Neural crest cell (in vitro differentiated cells): ENCODE data around the gene ATIC. TPM values are rescaled to one million over a fixed set of nuclear protein-coding genes. Genes with fewer than 3 reads are reported as not detected.

Source experiments
- DNase-seq: peaks from one replicate; pipeline ENCODE4 v3.0.0; 2021; ENCODE audit warnings: low read depth, mixed read lengths, low spot score
- H3K27ac Mint-ChIP-seq: one replicate; pipeline ENCODE4 v1.8.0; 2021; ENCODE audit warnings: mild to moderate bottlenecking, mixed read lengths; ENCODE audit not compliant: unreplicated experiment
- H3K27me3 Mint-ChIP-seq: 2 replicates; pipeline ENCODE4 v1.8.0; 2021; ENCODE audit warnings: low read depth, mild to moderate bottlenecking, mixed read lengths
- H3K36me3 Mint-ChIP-seq: 2 replicates; pipeline ENCODE4 v1.8.0; 2021; ENCODE audit warnings: low read depth, mild to moderate bottlenecking, mixed read lengths
- H3K4me1 Mint-ChIP-seq: 2 replicates; pipeline ENCODE4 v1.8.0; 2021; ENCODE audit warnings: mixed read lengths
- H3K4me3 Mint-ChIP-seq: one replicate; pipeline ENCODE4 v1.8.0; 2021; ENCODE audit warnings: mild to moderate bottlenecking, mixed read lengths
- H3K9me3 Mint-ChIP-seq: 2 replicates; pipeline ENCODE4 v1.8.0; 2021; ENCODE audit warnings: mixed read lengths
- CTCF ChIP-seq: fragments of 200-600 bp; sonication (generic); conservative IDR thresholded peaks from 2 replicates; pipeline ENCODE4 v1.5.0; 2021; ENCODE audit warnings: antibody characterized with exemption, mild to moderate bottlenecking
- total RNA-seq: library from RNA; stranded (reverse); gene quantifications from 2 replicates; pipeline ENCODE4 v1.2.1, GENCODE V29; 2021

The ATIC gene
- total RNA-seq, 1 donor from 2014 or later, result 206 TPM

- DNase-seq, result no peak
- Mint-ChIP-seq H3K36me3 (peaks cover 35% of the 10 kb centered on the region), H3K4me3 (no peak overlapping the region), H3K4me1 (peaks cover 36% of the 10 kb centered on the region), H3K27me3 (no peaks in the 10 kb centered on the region), H3K9me3 (no peaks in the 10 kb centered on the region), H3K27ac (no peak overlapping the region)
- TF ChIP-seq CTCF, result no peak
Observed at GRCh38 chr2:215315301-215315700, 3.4 kb downstream of the ATIC start.

GRCh38 chr2:215316336-215316735 is 4.5 kb downstream of the ATIC start:
- peaks cover 42% of the 10 kb centered on the region for H3K36me3 Mint-ChIP-seq
- H3K9me3 Mint-ChIP-seq, result no peaks in the 10 kb centered on the region
- peaks cover 36% of the 10 kb centered on the region for H3K4me1 Mint-ChIP-seq
- H3K27me3 Mint-ChIP-seq, result no peaks in the 10 kb centered on the region
- peak overlapping the region; percentile 62 for H3K4me3 Mint-ChIP-seq
- DNase-seq, result no peak
- H3K27ac Mint-ChIP-seq, result no peak overlapping the region
- TF ChIP-seq CTCF, result no peak

GRCh38 chr2:215319500-215319899 is 7.6 kb downstream of the ATIC start:
- peaks cover 20% of the 10 kb centered on the region for H3K4me1 Mint-ChIP-seq
- no peak overlapping the region for H3K27ac Mint-ChIP-seq
- H3K27me3 Mint-ChIP-seq, result no peaks in the 10 kb centered on the region
- peaks cover 43% of the 10 kb centered on the region for H3K36me3 Mint-ChIP-seq
- H3K9me3 Mint-ChIP-seq, result no peaks in the 10 kb centered on the region
- no peak for DNase-seq
- no peak for TF ChIP-seq CTCF
- no peak overlapping the region for H3K4me3 Mint-ChIP-seq

- Mint-ChIP-seq H3K36me3 (peaks cover 42% of the 10 kb centered on the region), H3K27me3 (no peaks in the 10 kb centered on the region)
Observed at GRCh38 chr2:215320102-215320501, 8.2 kb downstream of the ATIC start.

GRCh38 chr2:215320679-215321078 is 8.8 kb downstream of the ATIC start:
- H3K27me3 Mint-ChIP-seq, result no peaks in the 10 kb centered on the region
- H3K4me1 Mint-ChIP-seq, result peaks cover 13% of the 10 kb centered on the region
- H3K9me3 Mint-ChIP-seq, result no peaks in the 10 kb centered on the region
- DNase-seq, result no peak
- no peak overlapping the region for H3K27ac Mint-ChIP-seq
- peaks cover 43% of the 10 kb centered on the region for H3K36me3 Mint-ChIP-seq
- no peak for TF ChIP-seq CTCF
- no peak overlapping the region for H3K4me3 Mint-ChIP-seq

More at GRCh38 chr2:215320102-215320501, 8.2 kb downstream of the ATIC start:
- Mint-ChIP-seq H3K27ac (no peak overlapping the region), H3K9me3 (no peaks in the 10 kb centered on the region), H3K4me1 (peaks cover 14% of the 10 kb centered on the region), H3K4me3 (no peak overlapping the region)
- no peak for TF ChIP-seq CTCF
- DNase-seq, result no peak

- DNase-seq, result no peak
- no peak overlapping the region for H3K27ac Mint-ChIP-seq
- no peaks in the 10 kb centered on the region for H3K27me3 Mint-ChIP-seq
- TF ChIP-seq CTCF, result no peak
- no peaks in the 10 kb centered on the region for H3K9me3 Mint-ChIP-seq
- peaks cover 18% of the 10 kb centered on the region for H3K4me1 Mint-ChIP-seq
- H3K4me3 Mint-ChIP-seq, result no peak overlapping the region
- peaks cover 44% of the 10 kb centered on the region for H3K36me3 Mint-ChIP-seq
Observed at GRCh38 chr2:215324811-215325210, 13.0 kb downstream of the ATIC start.
